ENCODE results near the gene FANCF.

DNA sequence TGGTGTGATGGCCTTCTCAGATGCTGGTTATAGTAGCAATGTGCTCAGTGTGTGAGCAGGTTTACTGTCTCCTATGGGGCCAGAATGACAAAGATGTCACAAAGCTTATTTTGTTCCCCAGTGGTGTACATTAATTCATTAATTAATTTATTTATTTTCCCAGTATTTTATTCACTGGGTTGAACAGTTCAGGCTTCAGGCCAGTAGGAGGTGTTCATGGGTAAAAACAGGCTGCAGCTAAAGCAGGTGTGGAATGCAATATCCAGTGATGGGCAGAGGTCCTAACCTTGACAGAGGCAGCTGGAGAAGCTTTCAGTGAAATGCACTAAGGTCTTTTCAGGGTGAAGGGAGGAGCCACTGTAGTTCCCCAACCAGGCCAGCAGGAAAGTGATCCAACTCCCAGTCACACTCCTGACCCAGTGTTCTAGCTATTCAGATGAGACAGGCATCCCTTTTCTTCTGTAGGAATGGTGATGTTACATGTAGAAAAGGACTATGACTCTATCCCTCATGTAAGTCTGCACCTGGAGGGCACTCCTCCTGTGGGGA is 7.8 kb upstream of the FANCF start:
- no peak for TF ChIP-seq CTCF (IDR thresholded peaks at IDR 0.05)
- no peak for TF ChIP-seq POLR2AphosphoS5 (IDR thresholded peaks at IDR 0.05)
- TF ChIP-seq POLR2A (IDR thresholded peaks at IDR 0.05): no peak
- TF ChIP-seq EP300 (IDR thresholded peaks at IDR 0.05): no peak

Data from suprapubic skin (tissue), 4 donors.